ENCODE measurements around the gene FAM149A. TPM values are rescaled to one million over a fixed set of nuclear protein-coding genes. Genes with fewer than 3 reads are reported as not detected.

Gene FAM149A
- total RNA-seq, 3 donors from 2014 or later (not counting 1 experiment from before 2014, with no cell fraction given), result 0.33 TPM; not detected in 2

DNA sequence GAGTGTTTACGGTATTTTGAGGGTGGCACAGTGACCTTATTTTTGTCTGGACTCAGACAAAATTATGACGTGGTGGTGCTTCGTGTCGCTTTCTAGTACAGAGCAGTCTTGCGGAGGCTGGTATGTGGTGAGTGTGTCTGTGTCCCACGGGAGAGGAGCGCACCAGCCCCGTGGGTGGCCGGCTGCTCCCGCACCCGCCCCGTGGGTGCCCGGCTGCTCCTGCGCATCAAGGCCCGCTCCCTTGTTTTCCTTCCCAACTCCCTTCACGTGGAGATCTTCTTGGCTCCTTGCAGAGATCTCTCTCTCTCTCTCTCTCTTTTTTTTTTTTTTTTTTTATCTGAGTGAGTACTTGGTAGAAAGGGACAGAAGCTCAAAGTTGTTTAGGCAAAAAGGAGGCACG lies 12.2 kb upstream of the FAM149A start:
- Mint-ChIP-seq H3K9me3 (no peaks in the 10 kb centered on the region), H3K4me1 (no peaks in the 10 kb centered on the region), H3K36me3 (no peaks in the 10 kb centered on the region), H3K4me3 (no peak overlapping the region), H3K27ac (no peak overlapping the region), H3K27me3 (ENCODE audit: low read depth in 2 of 2) (peaks cover 4 to 7% of the 10 kb centered on the region in 2 donors)
- intact Hi-C loops (cut with micrococcal nuclease), result no loop called here
- Histone ChIP-seq H3K9me3 (ENCODE audit: control insufficient read depth, insufficient read depth, low read length) (no peaks in the 10 kb centered on the region), H3K4me3 (ENCODE audit: low read length) (no peak overlapping the region), H3K36me3 (ENCODE audit: control insufficient read depth, insufficient read depth, low read length) (no peaks in the 10 kb centered on the region), H3K27me3 (ENCODE audit: control insufficient read depth, insufficient read depth, low read length) (no peaks in the 10 kb centered on the region), H3K27ac (ENCODE audit: low read length) (no peak overlapping the region), H3K4me1 (ENCODE audit: control insufficient read depth, insufficient read depth, low read length) (no peaks in the 10 kb centered on the region)
- 92% methylated on average over 16 of the region's 17 CpGs for WGBS (ENCODE audit: insufficient coverage)
- no peak for DNase-seq
- no peak for ATAC-seq
- TF ChIP-seq, protein P1, sequence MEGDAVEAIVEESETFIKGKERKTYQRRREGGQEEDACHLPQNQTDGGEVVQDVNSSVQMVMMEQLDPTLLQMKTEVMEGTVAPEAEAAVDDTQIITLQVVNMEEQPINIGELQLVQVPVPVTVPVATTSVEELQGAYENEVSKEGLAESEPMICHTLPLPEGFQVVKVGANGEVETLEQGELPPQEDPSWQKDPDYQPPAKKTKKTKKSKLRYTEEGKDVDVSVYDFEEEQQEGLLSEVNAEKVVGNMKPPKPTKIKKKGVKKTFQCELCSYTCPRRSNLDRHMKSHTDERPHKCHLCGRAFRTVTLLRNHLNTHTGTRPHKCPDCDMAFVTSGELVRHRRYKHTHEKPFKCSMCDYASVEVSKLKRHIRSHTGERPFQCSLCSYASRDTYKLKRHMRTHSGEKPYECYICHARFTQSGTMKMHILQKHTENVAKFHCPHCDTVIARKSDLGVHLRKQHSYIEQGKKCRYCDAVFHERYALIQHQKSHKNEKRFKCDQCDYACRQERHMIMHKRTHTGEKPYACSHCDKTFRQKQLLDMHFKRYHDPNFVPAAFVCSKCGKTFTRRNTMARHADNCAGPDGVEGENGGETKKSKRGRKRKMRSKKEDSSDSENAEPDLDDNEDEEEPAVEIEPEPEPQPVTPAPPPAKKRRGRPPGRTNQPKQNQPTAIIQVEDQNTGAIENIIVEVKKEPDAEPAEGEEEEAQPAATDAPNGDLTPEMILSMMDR (IDR thresholded peaks at IDR 0.05), result no peak

GRCh38 chr4:186095406-186095805 lies 9.1 kb upstream of the FAM149A start:
- ATAC-seq (no peak), DNase-seq (no peak)
- no peaks in the 10 kb centered on the region for H3K36me3 Mint-ChIP-seq
- H3K27me3 ChIP-seq (ENCODE audit: control insufficient read depth, insufficient read depth, low read length), result no peaks in the 10 kb centered on the region
- H3K27ac ChIP-seq (ENCODE audit: low read length), result no peak overlapping the region
- no peak overlapping the region for H3K4me3 ChIP-seq (ENCODE audit: low read length)
- no peak overlapping the region for H3K4me3 Mint-ChIP-seq
- no peaks in the 10 kb centered on the region for H3K4me1 Mint-ChIP-seq
- H3K9me3 Mint-ChIP-seq, result no peaks in the 10 kb centered on the region
- intact Hi-C loops (cut with micrococcal nuclease), result no loop called here
- H3K4me1 ChIP-seq (ENCODE audit: control insufficient read depth, insufficient read depth, low read length), result no peaks in the 10 kb centered on the region
- peaks cover 4 to 7% of the 10 kb centered on the region in 2 donors for H3K27me3 Mint-ChIP-seq (ENCODE audit: low read depth in 2 of 2)
- H3K27ac Mint-ChIP-seq, result no peak overlapping the region
- TF ChIP-seq, protein P1 (IDR thresholded peaks at IDR 0.05), result no peak
- WGBS (ENCODE audit: insufficient coverage), result 81% methylated on average over 13 of the region's 13 CpGs
- H3K9me3 ChIP-seq (ENCODE audit: control insufficient read depth, insufficient read depth, low read length), result no peaks in the 10 kb centered on the region
- H3K36me3 ChIP-seq (ENCODE audit: control insufficient read depth, insufficient read depth, low read length), result no peaks in the 10 kb centered on the region

GRCh38 chr4:186096681-186097165 lies 7.8 kb upstream of the FAM149A start:
- Mint-ChIP-seq H3K4me3 (no peak overlapping the region), H3K4me1 (no peaks in the 10 kb centered on the region), H3K27me3 (ENCODE audit: low read depth in 2 of 2) (peaks cover 4 to 7% of the 10 kb centered on the region in 2 donors), H3K27ac (no peak overlapping the region), H3K36me3 (no peaks in the 10 kb centered on the region), H3K9me3 (no peaks in the 10 kb centered on the region)
- intact Hi-C loops (cut with micrococcal nuclease), result no loop called here
- H3K9me3 ChIP-seq (ENCODE audit: control insufficient read depth, insufficient read depth, low read length), result no peaks in the 10 kb centered on the region
- 84% methylated on average over 9 of the region's 9 CpGs for WGBS (ENCODE audit: insufficient coverage)
- TF ChIP-seq, protein P1 (IDR thresholded peaks at IDR 0.05), result no peak
- no peaks in the 10 kb centered on the region for H3K36me3 ChIP-seq (ENCODE audit: control insufficient read depth, insufficient read depth, low read length)
- H3K27me3 ChIP-seq (ENCODE audit: control insufficient read depth, insufficient read depth, low read length), result no peaks in the 10 kb centered on the region
- no peak overlapping the region for H3K4me3 ChIP-seq (ENCODE audit: low read length)
- ATAC-seq (no peak), DNase-seq (no peak)
- H3K27ac ChIP-seq (ENCODE audit: low read length), result no peak overlapping the region
- H3K4me1 ChIP-seq (ENCODE audit: control insufficient read depth, insufficient read depth, low read length), result no peaks in the 10 kb centered on the region

DNA sequence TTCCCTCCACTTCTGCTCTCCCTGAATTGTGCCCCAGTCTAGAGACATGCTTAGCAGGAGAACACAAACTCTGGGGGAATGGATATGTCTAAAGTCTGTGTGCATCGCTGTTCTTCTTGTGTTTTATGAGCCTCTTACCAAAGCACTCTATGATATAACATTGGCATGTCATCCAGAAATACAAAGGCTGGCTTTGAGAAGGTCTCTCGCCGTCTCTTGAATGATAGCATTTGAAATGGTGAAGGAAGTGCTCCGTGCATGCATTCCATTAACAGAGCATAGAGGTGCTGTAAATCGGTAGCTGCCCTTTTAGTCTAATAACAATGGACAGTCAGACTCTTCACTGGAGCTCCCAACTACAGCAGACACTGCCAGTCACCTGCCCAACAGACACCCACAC lies 7.1 kb upstream of the FAM149A start:
- no peaks in the 10 kb centered on the region for H3K4me1 Mint-ChIP-seq
- DNase-seq, result no peak
- no peaks in the 10 kb centered on the region for H3K36me3 Mint-ChIP-seq
- Histone ChIP-seq H3K4me1 (ENCODE audit: control insufficient read depth, insufficient read depth, low read length) (no peaks in the 10 kb centered on the region), H3K9me3 (ENCODE audit: control insufficient read depth, insufficient read depth, low read length) (no peaks in the 10 kb centered on the region), H3K27me3 (ENCODE audit: control insufficient read depth, insufficient read depth, low read length) (no peaks in the 10 kb centered on the region), H3K36me3 (ENCODE audit: control insufficient read depth, insufficient read depth, low read length) (no peaks in the 10 kb centered on the region), H3K4me3 (ENCODE audit: low read length) (no peak overlapping the region), H3K27ac (ENCODE audit: low read length) (no peak overlapping the region)
- no peaks in the 10 kb centered on the region for H3K9me3 Mint-ChIP-seq
- intact Hi-C loops (cut with micrococcal nuclease), result no loop called here
- H3K4me3 Mint-ChIP-seq, result no peak overlapping the region
- TF ChIP-seq, protein P1 (IDR thresholded peaks at IDR 0.05), result no peak
- no peak overlapping the region for H3K27ac Mint-ChIP-seq
- ATAC-seq, result no peak
- 92% methylated on average over 5 of the region's 5 CpGs for WGBS (ENCODE audit: insufficient coverage)
- H3K27me3 Mint-ChIP-seq (ENCODE audit: low read depth in 2 of 2), result peaks cover 4 to 7% of the 10 kb centered on the region in 2 donors

All from natural killer cell (primary cell).